Tibial nerve (tissue), 4 donors: Measurements from ENCODE around the gene RAE1. TPM values are rescaled to one million over a fixed set of nuclear protein-coding genes. Genes with fewer than 3 reads are reported as not detected.

ENCODE experiments used
- DNase-seq, 2 donors: peaks; one replicate each; pipeline ENCODE4 v3.0.0-alpha.2; 2019; ENCODE audit warnings: low spot score in 2 of 2
- H3K27ac ChIP-seq, 4 donors: fragments of 200-600 bp; sonication (generic) in 3 of 4; one replicate each; pipeline ENCODE4 v1.5.1; 2017 to 2019; ENCODE audit warnings: mild to moderate bottlenecking in 1 of 4
- H3K27me3 ChIP-seq, 2 donors: fragments of 200-600 bp; sonication (generic) in 1 of 2; one replicate each; pipeline versions ENCODE4 v1.5.1 to v1.6.0; 2017 to 2019
- H3K36me3 ChIP-seq, 3 donors: fragments of 200-600 bp; sonication (generic); one replicate each; pipeline ENCODE4 v1.5.1; 2018 to 2019
- H3K4me1 ChIP-seq, 4 donors: fragments of 200-600 bp; sonication (generic) in 3 of 4; one replicate each; pipeline ENCODE4 v1.5.1; 2017 to 2019
- H3K4me3 ChIP-seq, 4 donors: fragments of 200-600 bp; sonication (generic) in 3 of 4; one replicate each; pipeline ENCODE4 v1.5.1; 2017 to 2019; ENCODE audit warnings: mild to moderate bottlenecking in 1 of 4, moderate library complexity in 1 of 4
- H3K9me3 ChIP-seq, 4 donors: fragments of 200-600 bp; sonication (generic) in 3 of 4; one replicate each; pipeline ENCODE4 v1.5.1; 2017 to 2019
- EP300 ChIP-seq, 2 donors: sonication (generic); formaldehyde crosslinking; IDR thresholded peaks; one replicate each; pipeline ENCODE4 v1.6.1; 2017; ENCODE audit warnings: antibody characterized with exemption in 2 of 2, mild to moderate bottlenecking in 1 of 2
- POLR2A ChIP-seq, 2 donors: fragments of 450-650 bp; IDR thresholded peaks; one replicate each; pipeline ENCODE4 v1.6.1; 2017; ENCODE audit warnings: antibody characterized with exemption in 2 of 2, mild to moderate bottlenecking in 2 of 2, moderate library complexity in 2 of 2
- WGBS, 2 donors: methylation state at CpG; one replicate each; pipeline ENCODE4 v1.1.5; 2018; 5-methylcytosine and 5-hydroxymethylcytosine counted together
- small RNA-seq: library from RNA; depleted of rRNA; stranded (forward); fragments of <200 nt; gene quantifications from one replicate; pipeline ENCODE3, GENCODE V24; 2016
- total RNA-seq, 4 donors: library from RNA; depleted of rRNA; stranded (reverse); fragments of >200 nt; gene quantifications; one replicate each; pipeline ENCODE4 v1.1.0, GENCODE V29; 2016
- TF ChIP-seq, protein P1 (sequence below), 5 experiments: fragments of 200-600 bp in 3 of 5; fragments of 450-650 bp in 2 of 5; sonication (generic) in 3 of 5; IDR thresholded peaks; one replicate each; pipeline ENCODE4 v1.5.1; 2016 to 2019; ENCODE audit warnings: antibody characterized with exemption in 5 of 5, mild to moderate bottlenecking in 3 of 5, moderate library complexity in 2 of 5

The RAE1 gene
- total RNA-seq, 4 donors from 2014 or later, result 12.6 to 20.9 (median 19.0) TPM

DNA sequence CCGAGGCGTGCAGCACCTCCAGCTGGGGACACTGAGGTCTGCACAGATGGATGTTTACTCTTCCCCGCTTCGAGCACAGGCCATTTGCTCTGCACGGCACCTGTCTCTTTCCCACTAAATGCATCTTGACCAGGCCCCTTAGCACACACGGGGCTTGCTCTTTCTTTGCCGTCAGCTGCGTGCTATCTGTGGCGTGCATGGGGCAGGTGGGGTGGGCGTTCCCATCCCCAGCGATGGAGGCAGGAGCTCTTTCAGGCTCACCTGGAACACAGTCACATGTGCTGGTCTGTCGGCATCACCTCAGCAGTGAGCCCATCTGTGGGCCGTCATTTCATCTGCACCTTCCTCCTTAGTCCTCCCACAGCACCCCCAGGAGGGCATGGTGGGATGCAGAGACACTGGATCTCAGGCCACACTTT, 75.2 kb downstream of the RAE1 start:
- H3K27me3 ChIP-seq, result peaks cover 0 to 8% of the 10 kb centered on the region in 2 donors
- DNase-seq, result no peak
- WGBS, 2 donors, result 81 to 82% methylated on average over 13 of the region's 13 CpGs

DNA sequence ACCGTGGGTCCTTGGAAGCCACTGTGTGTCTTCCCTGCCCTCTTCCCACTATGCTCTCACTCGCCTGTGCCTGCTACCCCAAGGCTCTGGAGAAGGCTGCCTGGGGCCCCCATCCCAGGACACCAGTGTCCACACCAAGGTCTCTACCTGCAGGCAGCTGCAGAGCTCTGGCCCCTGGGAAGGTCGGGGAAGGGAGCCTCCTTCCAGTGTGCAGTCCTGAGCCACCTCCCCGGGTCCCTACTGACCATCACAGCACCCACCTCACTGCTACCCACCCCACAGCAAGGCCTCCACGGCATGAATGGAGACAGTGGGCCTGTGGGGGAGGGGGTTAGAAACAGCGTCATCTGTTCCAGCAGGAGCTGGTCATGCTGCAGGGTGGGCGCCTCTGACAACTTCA, 75.8 kb downstream of the RAE1 start:
- Histone ChIP-seq H3K9me3 (no peaks in the 10 kb centered on the region), H3K4me1 (no peaks in the 10 kb centered on the region), H3K27me3 (peaks cover 0 to 8% of the 10 kb centered on the region in 2 donors), H3K4me3 (no peak overlapping the region), H3K36me3 (no peaks in the 10 kb centered on the region), H3K27ac (no peak overlapping the region)
- 80 to 84% methylated on average over 6 to 7 of the region's 7 CpGs for WGBS, 2 donors
- no peak for DNase-seq
- TF ChIP-seq POLR2A (IDR thresholded peaks at IDR 0.05) (no peak), EP300 (IDR thresholded peaks at IDR 0.05) (no peak)
- TF ChIP-seq, protein P1, sequence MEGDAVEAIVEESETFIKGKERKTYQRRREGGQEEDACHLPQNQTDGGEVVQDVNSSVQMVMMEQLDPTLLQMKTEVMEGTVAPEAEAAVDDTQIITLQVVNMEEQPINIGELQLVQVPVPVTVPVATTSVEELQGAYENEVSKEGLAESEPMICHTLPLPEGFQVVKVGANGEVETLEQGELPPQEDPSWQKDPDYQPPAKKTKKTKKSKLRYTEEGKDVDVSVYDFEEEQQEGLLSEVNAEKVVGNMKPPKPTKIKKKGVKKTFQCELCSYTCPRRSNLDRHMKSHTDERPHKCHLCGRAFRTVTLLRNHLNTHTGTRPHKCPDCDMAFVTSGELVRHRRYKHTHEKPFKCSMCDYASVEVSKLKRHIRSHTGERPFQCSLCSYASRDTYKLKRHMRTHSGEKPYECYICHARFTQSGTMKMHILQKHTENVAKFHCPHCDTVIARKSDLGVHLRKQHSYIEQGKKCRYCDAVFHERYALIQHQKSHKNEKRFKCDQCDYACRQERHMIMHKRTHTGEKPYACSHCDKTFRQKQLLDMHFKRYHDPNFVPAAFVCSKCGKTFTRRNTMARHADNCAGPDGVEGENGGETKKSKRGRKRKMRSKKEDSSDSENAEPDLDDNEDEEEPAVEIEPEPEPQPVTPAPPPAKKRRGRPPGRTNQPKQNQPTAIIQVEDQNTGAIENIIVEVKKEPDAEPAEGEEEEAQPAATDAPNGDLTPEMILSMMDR (IDR thresholded peaks at IDR 0.05), result no peak

More for the DNA sequence above, 75.2 kb downstream of the RAE1 start:
- Histone ChIP-seq H3K9me3 (no peaks in the 10 kb centered on the region), H3K36me3 (no peaks in the 10 kb centered on the region), H3K4me1 (no peaks in the 10 kb centered on the region), H3K4me3 (no peak overlapping the region), H3K27ac (no peak overlapping the region)
- TF ChIP-seq EP300 (IDR thresholded peaks at IDR 0.05) (no peak), POLR2A (IDR thresholded peaks at IDR 0.05) (no peak)
- TF ChIP-seq, protein P1 (IDR thresholded peaks at IDR 0.05), result no peak

DNA sequence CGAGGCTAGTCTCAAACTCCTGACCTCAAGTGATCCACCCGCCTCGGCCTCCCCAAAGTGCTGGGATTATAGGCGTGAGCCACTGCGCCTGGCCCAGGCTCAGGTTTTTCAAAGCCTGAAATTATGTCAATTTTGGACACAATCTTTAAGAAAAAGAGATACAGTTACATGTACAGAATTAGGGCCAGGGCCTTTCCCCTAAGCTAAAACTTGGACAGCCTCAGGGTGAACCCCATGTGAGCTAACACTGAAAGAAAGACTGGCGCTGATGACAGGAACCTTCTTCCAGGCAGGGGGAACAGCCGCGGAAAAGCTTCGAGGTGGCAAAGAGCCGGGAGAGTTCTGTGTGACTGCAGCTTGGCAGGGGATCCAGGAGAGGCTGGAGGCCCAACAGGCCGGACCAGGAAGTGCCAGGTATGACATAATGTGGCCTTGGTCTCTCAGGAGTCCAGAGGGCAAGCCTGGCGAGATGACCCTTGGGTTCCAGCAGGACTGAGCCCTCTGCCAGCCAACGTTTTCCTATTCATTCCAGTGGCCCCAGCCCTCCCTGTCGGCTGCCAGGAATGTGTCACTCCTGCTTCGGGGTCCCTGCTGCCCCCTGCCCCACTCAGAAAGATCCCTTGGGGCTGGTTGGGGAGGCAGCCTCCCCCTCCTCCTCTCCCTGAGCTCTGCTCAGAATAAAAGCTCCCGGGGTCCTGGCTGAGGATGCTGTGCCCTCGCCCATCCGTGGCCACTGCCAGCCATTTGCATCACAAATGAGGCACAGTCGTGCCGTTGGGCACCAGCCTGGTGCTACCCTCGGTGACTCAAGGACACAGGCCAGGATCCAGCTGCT, 77.5 kb downstream of the RAE1 start:
- WGBS, 2 donors, result 59 to 69% methylated on average over 15 to 21 of the region's 21 CpGs
- TF ChIP-seq, protein P1 (IDR thresholded peaks at IDR 0.05), result no peak
- no peak for TF ChIP-seq EP300 (IDR thresholded peaks at IDR 0.05)
- TF ChIP-seq POLR2A (IDR thresholded peaks at IDR 0.05), result no peak
- Histone ChIP-seq H3K4me1 (peaks cover 0 to 10% (median 7%) of the 10 kb centered on the region in 4 donors), H3K27ac (no peak overlapping the region), H3K27me3 (no peaks in the 10 kb centered on the region), H3K9me3 (no peaks in the 10 kb centered on the region), H3K4me3 (no peak overlapping the region), H3K36me3 (no peaks in the 10 kb centered on the region)
- DNase-seq, result no peak

Small RNA genes lying within 50 kb of the gene (small RNA-seq; reads per million reads assigned to genes)
- not detected for gene MIR4325
- gene RF00019, result not detected
- not detected for gene RPL39P39

Other genes starting within 250 kb of the RAE1 start
- gene BMP7, start 84.6 kb upstream of the RAE1 start, total RNA-seq, result 10 to 100 TPM; 11.7 to 14.2 (median 13.4) TPM
- not detected for gene SPO11, start 21.5 kb upstream of the RAE1 start, total RNA-seq
- 10 to 100 TPM in 1 of 4 donors, 1 to 10 TPM in 3; 4.8 to 14.4 (median 5.8) TPM for gene RBM38, start 40.1 kb downstream of the RAE1 start, total RNA-seq
- not detected for gene CTCFL, start 173.9 kb downstream of the RAE1 start, total RNA-seq
- gene PCK1, start 209.9 kb downstream of the RAE1 start, total RNA-seq, result 100 to 1,000 TPM in 1 of 4 donors, 10 to 100 TPM in 3; 16.1 to 131 (median 65.2) TPM